Measurements from ENCODE around the gene PRKCH.

DNA sequence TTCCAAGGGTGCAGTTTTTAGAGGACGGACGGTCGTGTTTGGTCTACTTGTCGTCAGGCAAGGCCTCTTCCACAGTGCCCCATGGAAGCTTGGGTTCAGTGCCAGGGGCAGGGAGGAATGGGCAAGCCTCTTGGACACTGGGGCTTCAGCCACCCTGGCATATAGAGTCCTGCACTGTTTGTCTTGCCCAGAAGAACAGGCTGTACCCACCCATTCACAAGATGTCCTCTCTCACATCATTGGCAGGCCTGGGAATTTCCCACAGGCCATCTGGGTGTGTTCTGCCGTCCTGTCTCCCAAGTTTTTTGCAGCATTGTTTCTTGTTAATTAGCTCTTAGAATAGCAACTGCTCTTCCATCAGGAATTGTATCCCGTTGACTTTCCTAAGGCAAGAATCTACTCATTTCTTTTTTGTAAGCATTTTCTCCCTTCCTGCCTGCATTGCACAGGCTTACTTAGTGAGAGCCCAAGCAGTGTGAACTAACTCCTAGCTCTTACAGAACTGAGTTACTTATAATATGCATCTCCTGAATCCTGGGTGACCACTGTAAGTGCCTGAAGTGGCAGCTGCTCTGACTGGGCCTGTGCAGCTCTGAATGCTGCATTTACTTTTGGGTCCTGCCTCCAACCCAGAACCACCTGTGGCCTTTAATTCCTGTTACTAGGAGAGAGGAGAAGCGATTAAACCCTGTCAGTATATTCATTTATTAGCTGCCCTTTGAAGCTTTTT, 224.5 kb downstream of the PRKCH start:
- TF ChIP-seq CTCF (IDR thresholded peaks at IDR 0.05) (no peak), POLR2A (IDR thresholded peaks at IDR 0.05) (no peak)
